ENCODE results near the gene SMARCA1.

GRCh38 chrX:129544780-129545179 is 21.5 kb upstream of the SMARCA1 start:
- TF ChIP-seq CTCF (conservative IDR thresholded peaks at IDR 0.05) (no peak), EZH2 (IDR thresholded peaks at IDR 0.05; ENCODE audit: low read depth) (no peak)
